Calu3 (cell line): ENCODE results near the gene APOA5. TPM values are rescaled to one million over a fixed set of nuclear protein-coding genes. Genes with fewer than 3 reads are reported as not detected.
"Not testable (repeated sequence)": the region's sequence is repeated elsewhere in the genome, so short reads cannot be mapped to it uniquely, and the experiment has no call there.

Experiments used
- BruUV-seq: library from RNA; stranded (reverse); fragments of 400-500 nt; replicated peaks from 2 replicates; lab custom pipeline; 2021; lab: Mats Ljungman, UMichigan
- CTCF ChIA-PET: fragments of 300-600 bp; sonication (Branson Sonifier 250); formaldehyde crosslinking; loops from one replicate; lab custom pipeline; 2022; ENCODE audit warnings: antibody characterized with exemption; lab: Charles Lee
- DNase-seq: peaks from one replicate; pipeline ENCODE4 v3.0.0; 2022
- H3K27ac Mint-ChIP-seq: one replicate; pipeline ENCODE4 v1.8.0; 2022; ENCODE audit warnings: mixed read lengths; ENCODE audit not compliant: unreplicated experiment
- H3K27me3 Mint-ChIP-seq: one replicate; pipeline ENCODE4 v1.8.0; 2022; ENCODE audit warnings: mixed read lengths; ENCODE audit not compliant: unreplicated experiment
- H3K36me3 Mint-ChIP-seq: one replicate; pipeline ENCODE4 v1.8.0; 2022; ENCODE audit warnings: mild to moderate bottlenecking, moderate library complexity, mixed read lengths; ENCODE audit not compliant: insufficient read depth, unreplicated experiment
- H3K4me1 Mint-ChIP-seq: one replicate; pipeline ENCODE4 v1.8.0; 2022; ENCODE audit warnings: mild to moderate bottlenecking, low read depth, mixed read lengths; ENCODE audit not compliant: unreplicated experiment
- H3K4me3 Mint-ChIP-seq: one replicate; pipeline ENCODE4 v1.8.0; 2022; ENCODE audit warnings: mild to moderate bottlenecking, low read depth, moderate library complexity, mixed read lengths; ENCODE audit not compliant: unreplicated experiment
- H3K9me3 Mint-ChIP-seq: one replicate; pipeline ENCODE4 v1.8.0; 2022; ENCODE audit warnings: low read depth, mixed read lengths; ENCODE audit not compliant: unreplicated experiment
- intact Hi-C: fragments of 100-400 bp; cut with micrococcal nuclease; formaldehyde crosslinking; loops from one replicate; pipeline ENCODE4 v1.10.0; 2022; ENCODE audit not compliant: unreplicated experiment
- total RNA-seq: library from RNA; stranded (reverse); gene quantifications from 2 replicates; pipeline ENCODE4 v1.2.3, GENCODE V29; 2022
- TF ChIP-seq, protein P1 (sequence below): fragments of 200-600 bp; IDR thresholded peaks from one replicate; pipeline ENCODE4 v1.8.0; 2022; ENCODE audit warnings: antibody characterized with exemption; ENCODE audit not compliant: unreplicated experiment

Gene APOA5
- total RNA-seq, 1 experiment from 2014 or later = not detected

DNA sequence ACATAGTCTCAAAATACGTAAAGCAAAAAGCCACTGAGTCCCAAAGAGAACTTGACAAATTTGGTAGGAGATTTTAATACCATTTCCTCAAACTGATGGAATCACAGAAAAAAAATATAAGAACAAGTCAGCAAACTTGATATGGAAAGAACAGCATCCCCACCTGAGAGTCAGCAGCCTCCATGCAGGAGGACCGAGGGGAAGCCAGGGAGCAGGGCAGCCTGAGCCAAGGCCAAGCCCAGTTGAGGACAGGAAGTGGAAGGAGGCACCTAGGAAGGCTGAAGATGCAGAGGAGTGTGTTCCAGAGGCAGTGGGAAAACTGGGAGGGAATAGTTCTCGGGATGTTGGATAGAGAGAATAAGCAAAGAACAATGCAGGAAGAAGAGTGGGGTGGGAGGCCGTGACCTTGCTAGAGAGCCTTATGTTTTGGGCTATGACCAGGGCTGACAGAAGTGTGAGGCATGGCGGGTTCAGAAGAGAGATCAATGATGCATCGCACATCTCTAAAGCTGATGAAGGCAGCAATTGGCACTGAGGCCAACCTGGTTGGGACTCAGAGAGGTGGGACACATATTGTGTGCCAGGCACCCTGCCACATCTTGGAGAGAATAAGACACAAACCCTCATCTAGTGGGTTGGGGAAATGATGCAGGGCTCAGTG lies 16.1 kb upstream of the APOA5 start:
- TF ChIP-seq, protein P1, sequence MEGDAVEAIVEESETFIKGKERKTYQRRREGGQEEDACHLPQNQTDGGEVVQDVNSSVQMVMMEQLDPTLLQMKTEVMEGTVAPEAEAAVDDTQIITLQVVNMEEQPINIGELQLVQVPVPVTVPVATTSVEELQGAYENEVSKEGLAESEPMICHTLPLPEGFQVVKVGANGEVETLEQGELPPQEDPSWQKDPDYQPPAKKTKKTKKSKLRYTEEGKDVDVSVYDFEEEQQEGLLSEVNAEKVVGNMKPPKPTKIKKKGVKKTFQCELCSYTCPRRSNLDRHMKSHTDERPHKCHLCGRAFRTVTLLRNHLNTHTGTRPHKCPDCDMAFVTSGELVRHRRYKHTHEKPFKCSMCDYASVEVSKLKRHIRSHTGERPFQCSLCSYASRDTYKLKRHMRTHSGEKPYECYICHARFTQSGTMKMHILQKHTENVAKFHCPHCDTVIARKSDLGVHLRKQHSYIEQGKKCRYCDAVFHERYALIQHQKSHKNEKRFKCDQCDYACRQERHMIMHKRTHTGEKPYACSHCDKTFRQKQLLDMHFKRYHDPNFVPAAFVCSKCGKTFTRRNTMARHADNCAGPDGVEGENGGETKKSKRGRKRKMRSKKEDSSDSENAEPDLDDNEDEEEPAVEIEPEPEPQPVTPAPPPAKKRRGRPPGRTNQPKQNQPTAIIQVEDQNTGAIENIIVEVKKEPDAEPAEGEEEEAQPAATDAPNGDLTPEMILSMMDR = no peak
- no peaks in the 10 kb centered on the region for H3K36me3 Mint-ChIP-seq
- no peak for DNase-seq
- CTCF ChIA-PET = interaction anchor here (0.7 kb wide), 1 partner anchor 371 kb away, joined by 3 read pairs; the partner anchor contains the start of gene SIDT2
- intact Hi-C loops = no loop called here
- H3K4me1 Mint-ChIP-seq = peaks cover 8% of the 10 kb centered on the region
- no peak overlapping the region for H3K27ac Mint-ChIP-seq
- BruUV-seq = no TSS peak
- H3K9me3 Mint-ChIP-seq = no peaks in the 10 kb centered on the region
- peaks cover 12% of the 10 kb centered on the region for H3K27me3 Mint-ChIP-seq
- no peak overlapping the region for H3K4me3 Mint-ChIP-seq

DNA sequence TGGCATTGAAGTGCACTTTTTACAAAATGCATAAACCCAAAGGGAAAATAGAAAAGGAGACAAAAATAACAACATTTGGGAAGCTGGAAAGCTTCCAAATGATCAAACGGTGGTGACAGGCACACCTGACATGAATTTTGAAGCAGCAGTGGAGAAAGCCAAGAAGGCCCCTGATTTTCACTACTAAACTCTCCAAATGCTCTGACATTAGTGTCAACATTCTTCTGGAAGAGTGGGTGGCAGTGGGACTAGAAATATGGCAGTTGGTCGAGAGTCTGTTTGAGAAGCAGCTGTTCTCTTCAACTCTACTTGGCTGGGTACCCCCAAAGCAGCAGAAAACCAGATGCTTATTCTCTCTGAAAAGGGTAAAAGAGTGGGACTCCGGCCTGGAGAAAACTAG lies 12.3 kb upstream of the APOA5 start:
- Mint-ChIP-seq H3K9me3 (no peaks in the 10 kb centered on the region), H3K36me3 (no peaks in the 10 kb centered on the region), H3K27ac (no peak overlapping the region), H3K4me3 (no peak overlapping the region), H3K27me3 (peaks cover 13% of the 10 kb centered on the region), H3K4me1 (peaks cover 8% of the 10 kb centered on the region)
- no peak for DNase-seq
- TF ChIP-seq, protein P1 = no peak
- CTCF ChIA-PET = no interaction called here
- no TSS peak for BruUV-seq
- intact Hi-C loops = no loop called here

DNA sequence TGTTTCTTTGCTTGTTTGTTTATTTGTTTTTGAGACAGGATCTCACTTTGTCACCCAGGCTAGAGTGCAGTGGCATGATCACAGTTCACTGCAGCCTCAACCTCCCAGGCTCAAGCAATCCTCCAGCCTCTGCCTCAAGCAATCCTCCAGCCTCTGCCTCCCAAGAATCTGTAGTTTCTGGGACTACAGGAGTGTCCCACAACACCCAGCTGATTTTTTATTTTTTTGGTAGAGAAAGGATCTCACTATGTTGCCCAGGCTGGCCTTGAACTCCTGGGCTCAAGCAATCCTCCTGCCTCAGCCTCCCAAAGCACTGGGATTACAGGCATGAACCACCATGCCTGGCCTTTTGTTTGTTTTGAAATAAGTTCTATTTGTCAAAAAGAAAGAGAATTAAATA lies 10.0 kb upstream of the APOA5 start:
- BruUV-seq, H3K27ac Mint-ChIP-seq, DNase-seq, CTCF ChIA-PET, H3K9me3 Mint-ChIP-seq, H3K4me1 Mint-ChIP-seq, H3K4me3 Mint-ChIP-seq, H3K36me3 Mint-ChIP-seq, intact Hi-C loops: not testable (repeated sequence)
- peaks cover 13% of the 10 kb centered on the region for H3K27me3 Mint-ChIP-seq

DNA sequence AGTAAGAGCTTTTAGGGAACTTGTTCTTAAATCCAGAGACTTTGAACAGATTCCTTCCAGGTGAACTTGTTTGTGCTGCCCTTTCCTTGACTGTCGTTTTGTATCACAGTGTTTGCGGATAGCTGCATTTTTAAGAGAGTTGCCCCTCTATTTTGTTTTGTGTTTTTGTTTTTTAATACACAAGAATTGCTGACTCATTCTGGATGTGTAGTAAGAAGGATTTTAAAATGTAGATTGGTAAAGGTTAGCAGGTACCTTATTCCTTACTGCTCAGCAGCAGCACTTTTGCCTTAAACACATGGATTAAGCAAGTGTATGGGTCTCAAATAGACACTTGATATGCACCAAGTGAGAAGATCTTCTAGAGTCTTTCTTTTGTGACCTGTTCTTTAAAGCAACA lies 8.9 kb upstream of the APOA5 start:
- no peak for DNase-seq
- intact Hi-C loops = no loop called here
- peaks cover 13% of the 10 kb centered on the region for H3K27me3 Mint-ChIP-seq
- BruUV-seq = no TSS peak
- no peaks in the 10 kb centered on the region for H3K9me3 Mint-ChIP-seq
- TF ChIP-seq, protein P1 = no peak
- CTCF ChIA-PET = no interaction called here
- no peaks in the 10 kb centered on the region for H3K36me3 Mint-ChIP-seq
- H3K27ac Mint-ChIP-seq = no peak overlapping the region
- H3K4me1 Mint-ChIP-seq = no peaks in the 10 kb centered on the region
- no peak overlapping the region for H3K4me3 Mint-ChIP-seq

DNA sequence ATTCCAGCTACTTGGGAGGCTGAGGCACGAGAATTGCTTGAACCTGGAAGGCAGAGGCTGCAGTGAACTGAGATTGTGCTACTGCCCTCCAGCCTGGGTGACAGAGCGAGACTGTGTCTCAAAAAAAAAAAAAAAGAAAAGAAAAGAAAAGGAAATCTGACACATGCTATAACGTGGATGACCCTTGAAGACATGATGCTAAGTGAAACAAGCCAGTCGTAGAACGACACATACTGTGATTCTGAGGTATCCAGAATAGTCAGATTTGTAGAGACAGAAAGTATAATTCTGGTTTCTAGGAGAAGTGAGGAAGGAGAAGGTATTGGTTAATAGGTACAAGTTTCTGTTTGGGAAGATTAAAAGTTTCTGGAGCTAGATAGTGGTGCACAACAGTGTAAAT lies 6.7 kb upstream of the APOA5 start:
- Mint-ChIP-seq H3K27me3 (peaks cover 12% of the 10 kb centered on the region), H3K4me1 (no peaks in the 10 kb centered on the region), H3K27ac (no peak overlapping the region), H3K4me3 (no peak overlapping the region), H3K9me3 (no peaks in the 10 kb centered on the region), H3K36me3 (no peaks in the 10 kb centered on the region)
- CTCF ChIA-PET = no interaction called here
- no peak for DNase-seq
- BruUV-seq = no TSS peak
- intact Hi-C loops = no loop called here
- TF ChIP-seq, protein P1 = no peak
